Heart left ventricle (tissue), 16 donors: ENCODE results near the gene ARID5B. TPM values are rescaled to one million over a fixed set of nuclear protein-coding genes. Genes with fewer than 3 reads are reported as not detected.
A peak's percentile ranks its signal among the peaks of the same experiment; 100 is the strongest.

Source experiments
- ATAC-seq, 4 donors: fragments of 200-7000 bp; cut with Tn5 transposase; one replicate each; pipeline ENCODE4 v1.9.1; 2020 to 2022; ENCODE audit warnings: moderate library complexity in 4 of 4, mild to moderate bottlenecking in 3 of 4, moderate number of reproducible peaks in 1 of 4
- DNase-seq, 5 donors: peaks; one replicate each; pipeline ENCODE4 v3.0.0-alpha.2; 2020
- H3K27ac ChIP-seq, 12 donors: fragments of 200-600 bp; sonication (generic) in 4 of 12; one replicate each; pipeline versions ENCODE4 v1.5.0 to v1.8.0; 2016 to 2022; ENCODE audit warnings: mild to moderate bottlenecking in 2 of 12
- H3K27me3 ChIP-seq, 9 donors: fragments of 200-600 bp; sonication (generic) in 2 of 9; one replicate each; pipeline versions ENCODE4 v1.5.1 to v1.8.0; 2016 to 2022; ENCODE audit warnings: mild to moderate bottlenecking in 3 of 9
- H3K36me3 ChIP-seq, 9 donors: fragments of 200-600 bp; sonication (generic) in 2 of 9; one replicate each; pipeline versions ENCODE4 v1.5.0 to v1.8.0; 2018 to 2022; ENCODE audit warnings: mild to moderate bottlenecking in 2 of 9
- H3K4me1 ChIP-seq, 12 donors: fragments of 200-600 bp; sonication (generic) in 4 of 12; one replicate each; pipeline versions ENCODE4 v1.5.0 to v1.8.0; 2016 to 2022; ENCODE audit warnings: mild to moderate bottlenecking in 3 of 12
- H3K4me3 ChIP-seq, 12 donors: fragments of 200-600 bp; sonication (generic) in 4 of 12; one replicate each; pipeline versions ENCODE4 v1.5.0 to v1.8.0; 2017 to 2022; ENCODE audit warnings: mild to moderate bottlenecking in 9 of 12, moderate library complexity in 4 of 12
- H3K9me3 ChIP-seq, 12 donors: fragments of 200-600 bp; sonication (generic) in 4 of 12; one replicate each; pipeline versions ENCODE4 v1.5.0 to v1.8.0; 2016 to 2022; ENCODE audit warnings: mild to moderate bottlenecking in 1 of 12
- POLR2A ChIP-seq, 2 donors: fragments of 450-650 bp; IDR thresholded peaks; one replicate each; pipeline ENCODE4 v1.6.1; 2017; ENCODE audit warnings: antibody characterized with exemption in 2 of 2, mild to moderate bottlenecking in 2 of 2, moderate library complexity in 2 of 2
- whole genome bisulfite sequencing, 4 donors: extraction: QIAGEN DNeasy Blood & Tissue Kit in 2 of 4; methylation state at CpG; one replicate each; pipeline versions ENCODE4 v1.1.5 to v1.1.7; 2013 to 2018; 5-methylcytosine and 5-hydroxymethylcytosine counted together
- intact Hi-C, 10 donors: fragments of 100-400 bp; cut with DNase I; formaldehyde crosslinking; loops; one replicate each; pipeline versions ENCODE4 v1.11.1 to v1.14.2; 2022
- polyA plus RNA-seq, 2 donors: library from polyadenylated mRNA; stranded (reverse); fragments of 200-250 nt; gene quantifications; one replicate each; pipeline ENCODE4 v1.2.3, GENCODE V29; 2013
- total RNA-seq, 9 donors: library from RNA; depleted of rRNA in 2 of 9; stranded (reverse); fragments of >200 nt in 2 of 9; fragmentation: NEBNext Ultra II Directional in 3 of 9; extraction: Animal tissue kit (Norgen Biotek cat#: 25700) in 3 of 9; gene quantifications; one replicate each; pipeline versions ENCODE4 v1.1.0 to v1.2.4, GENCODE V29; 2016 to 2023
- TF ChIP-seq, protein P1 (sequence below), 12 donors: fragments of 200-600 bp; sonication (generic) in 4 of 12; IDR thresholded peaks; one replicate each; pipeline versions ENCODE4 v1.5.0 to v1.8.0; 2018 to 2022; ENCODE audit warnings: antibody characterized with exemption in 12 of 12, mild to moderate bottlenecking in 5 of 12
- donor health status: ischemic (EF 13 %, LVEDD 7.1; RV severe dilation, severe dysfunction).
- donor health status: healthy with polysubstance abuse.
- donor health status: DM: no; HTN: yes; CAD: no.
- donor health status: DM: no; HTN: no; CAD: no.
- donor health status: ischemic (EF 25% LVEDD 6.9; RV normal size, moderate dysfunction).
- donor health status: ischemic (EF 25% LVEDD 5.7; RV mildly dilated, moderate dysfunction).
- donor health status: healthy.
- donor health status: DM: yes; HTN: yes; CAD: no.
- donor health status: ischemic (EF 35%, LVEDD 5.7; RV mildly dilated, moderate dysfunction).
- donor health status: nonischemic (EF 11% LVEDD 7.7; RV severe dilation, severe dysfunction).
- donor health status: DM: yes; HTN: yes; CAD: no.
- donor health status: PGD.
- donor health status: ischemic (EF 29% LVEDD 5.4; RV normal size, mild dysfunction).
- donor health status: nonischemic (EF 23%, LVEDD 6.1; RV moderate dilation, normal function).

ARID5B gene
- total and polyA plus RNA-seq, 11 donors, result 4.5 to 45.5 (median 26.6) TPM

DNA sequence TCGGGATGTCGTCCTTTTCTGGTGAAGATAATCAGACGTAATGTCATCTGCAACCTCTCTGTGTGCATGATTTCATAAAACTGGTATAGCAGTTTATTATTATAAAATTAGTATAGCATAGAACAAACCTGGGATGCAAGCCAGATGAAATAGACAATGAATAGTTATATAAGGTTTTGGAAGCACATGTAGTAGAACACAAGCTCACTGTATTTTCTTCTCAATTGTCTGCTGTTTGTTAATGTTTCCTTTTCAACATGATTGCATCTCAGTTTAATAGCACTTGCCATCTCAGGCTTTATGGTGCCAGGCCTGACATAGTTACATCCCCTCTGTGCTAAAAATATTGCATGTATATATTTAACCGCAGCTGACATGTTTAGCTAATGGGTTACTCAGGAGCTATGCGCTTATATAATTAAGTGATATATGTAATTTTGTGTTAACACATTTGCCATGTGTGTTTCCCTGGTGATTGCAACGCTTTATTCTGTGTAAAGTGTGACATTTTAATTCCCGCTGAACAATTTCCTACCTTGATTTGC is 132.7 kb downstream of the ARID5B start:
- intact Hi-C loops, result loop anchor here in 3 of 10 donors (10.0 kb wide), 2 partner anchors 139 to 279 kb away; no protein-coding TSS in a partner anchor
- Histone ChIP-seq H3K4me3 (no peak overlapping the region), H3K27me3 (no peaks in the 10 kb centered on the region), H3K4me1 (peaks cover 0 to 41% (median 24%) of the 10 kb centered on the region in 12 donors), H3K9me3 (no peaks in the 10 kb centered on the region), H3K36me3 (no peaks in the 10 kb centered on the region), H3K27ac (no peak overlapping the region)
- no peak for TF ChIP-seq POLR2A (IDR thresholded peaks at IDR 0.05)
- TF ChIP-seq, protein P1, sequence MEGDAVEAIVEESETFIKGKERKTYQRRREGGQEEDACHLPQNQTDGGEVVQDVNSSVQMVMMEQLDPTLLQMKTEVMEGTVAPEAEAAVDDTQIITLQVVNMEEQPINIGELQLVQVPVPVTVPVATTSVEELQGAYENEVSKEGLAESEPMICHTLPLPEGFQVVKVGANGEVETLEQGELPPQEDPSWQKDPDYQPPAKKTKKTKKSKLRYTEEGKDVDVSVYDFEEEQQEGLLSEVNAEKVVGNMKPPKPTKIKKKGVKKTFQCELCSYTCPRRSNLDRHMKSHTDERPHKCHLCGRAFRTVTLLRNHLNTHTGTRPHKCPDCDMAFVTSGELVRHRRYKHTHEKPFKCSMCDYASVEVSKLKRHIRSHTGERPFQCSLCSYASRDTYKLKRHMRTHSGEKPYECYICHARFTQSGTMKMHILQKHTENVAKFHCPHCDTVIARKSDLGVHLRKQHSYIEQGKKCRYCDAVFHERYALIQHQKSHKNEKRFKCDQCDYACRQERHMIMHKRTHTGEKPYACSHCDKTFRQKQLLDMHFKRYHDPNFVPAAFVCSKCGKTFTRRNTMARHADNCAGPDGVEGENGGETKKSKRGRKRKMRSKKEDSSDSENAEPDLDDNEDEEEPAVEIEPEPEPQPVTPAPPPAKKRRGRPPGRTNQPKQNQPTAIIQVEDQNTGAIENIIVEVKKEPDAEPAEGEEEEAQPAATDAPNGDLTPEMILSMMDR (IDR thresholded peaks at IDR 0.05), result no peak
- DNase-seq (no peak), ATAC-seq (no peak)
- 61 to 71% (median 65%) methylated on average over 7 of the region's 7 CpGs for WGBS, 4 donors

DNA sequence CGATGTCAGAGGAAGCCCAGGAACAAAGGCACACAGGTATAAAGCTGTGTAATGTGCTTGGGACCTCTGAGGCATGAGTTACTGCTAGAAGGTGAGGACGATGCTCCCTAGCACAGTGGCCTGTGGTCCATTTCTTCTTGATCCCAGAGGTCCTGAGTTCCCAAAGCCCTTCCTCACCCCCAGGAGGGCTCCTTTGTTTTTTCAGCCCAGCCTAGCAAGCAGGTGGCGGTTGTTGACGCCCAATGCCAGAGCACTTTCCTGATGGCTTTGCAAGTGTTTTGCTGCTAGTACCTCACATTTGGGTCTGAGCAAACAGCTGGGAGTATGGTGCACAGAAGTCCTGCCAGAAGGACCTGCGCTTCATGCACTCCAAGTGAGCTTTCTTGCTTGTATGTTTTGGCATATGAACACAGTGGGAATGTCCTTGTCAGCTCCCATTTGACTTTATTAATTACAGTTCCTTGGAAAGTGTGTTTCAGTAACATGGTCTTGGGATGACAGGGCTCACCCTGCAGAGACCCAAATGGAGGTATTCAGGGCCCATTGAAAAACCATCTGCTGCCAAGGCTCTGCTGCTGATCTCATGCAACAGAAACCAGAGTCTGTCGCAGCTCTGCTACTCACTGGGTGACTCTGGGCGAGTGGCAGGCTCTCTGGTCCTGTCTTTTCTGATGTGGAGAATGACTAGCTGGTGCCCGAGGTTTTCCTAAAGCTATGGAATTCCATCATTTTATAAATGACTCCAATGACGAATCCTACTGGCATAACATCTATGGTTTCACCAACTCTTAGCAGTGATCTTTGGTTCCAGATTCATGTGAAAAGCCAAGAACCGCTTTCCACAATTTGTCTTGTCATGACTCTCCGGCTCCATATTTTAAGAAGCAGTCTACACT is 134.9 kb downstream of the ARID5B start:
- no peak overlapping the region for H3K4me3 ChIP-seq
- H3K27me3 ChIP-seq, result no peaks in the 10 kb centered on the region
- DNase-seq (no peak), ATAC-seq (peak in 2 of 4 donors; percentile 29 to 56)
- intact Hi-C loops, result loop anchor here in 9 of 10 donors (1.0 to 10.0 kb wide), 6 partner anchors 132 to 282 kb away; partner anchors contain the start of gene ARID5B (in 5 of the 9)
- H3K27ac ChIP-seq, result peak overlapping the region in 3 of 12 donors; percentile 28 to 69 (median 33)
- 89 to 93% (median 89%) methylated on average over 10 to 11 of the region's 11 CpGs for WGBS, 4 donors
- H3K4me1 ChIP-seq, result peaks cover 0 to 46% (median 26%) of the 10 kb centered on the region in 12 donors
- H3K9me3 ChIP-seq, result no peaks in the 10 kb centered on the region
- H3K36me3 ChIP-seq, result no peaks in the 10 kb centered on the region
- TF ChIP-seq, protein P1 (IDR thresholded peaks at IDR 0.05), result no peak
- no peak for TF ChIP-seq POLR2A (IDR thresholded peaks at IDR 0.05)

DNA sequence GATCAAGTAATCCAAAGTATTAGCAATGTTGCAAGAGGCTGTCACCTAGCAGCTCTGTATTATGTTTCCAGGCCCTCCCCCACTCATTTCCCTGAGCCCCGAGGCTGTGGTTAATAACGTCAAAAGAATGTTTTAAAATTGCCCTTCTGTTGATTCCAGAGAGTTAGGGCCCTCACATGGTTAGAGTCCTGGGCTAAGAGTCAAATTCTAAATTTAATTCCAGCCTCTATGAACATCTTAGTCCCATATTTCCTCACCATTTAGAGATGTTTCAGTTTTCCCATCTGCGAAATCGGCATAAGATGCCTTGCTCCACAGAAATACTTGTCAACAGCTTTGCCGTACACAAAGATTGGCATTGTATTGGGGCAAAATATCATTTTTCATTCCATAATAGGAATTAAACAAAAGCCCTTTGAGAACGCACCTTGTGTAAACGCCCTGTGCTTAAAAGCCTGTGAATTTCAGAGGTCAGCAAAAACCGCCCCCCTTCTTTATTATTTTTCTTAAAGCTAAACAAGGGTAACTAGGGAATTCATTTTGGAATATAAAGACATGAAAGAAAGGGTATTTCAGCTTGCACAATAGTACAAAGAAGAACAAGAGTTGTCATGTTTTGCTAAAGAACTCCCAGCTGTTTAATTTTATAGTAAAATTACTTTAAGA is 135.8 kb downstream of the ARID5B start:
- Histone ChIP-seq H3K9me3 (no peaks in the 10 kb centered on the region), H3K27ac (peak overlapping the region in 6 of 12 donors; percentile 22 to 69 (median 39)), H3K4me1 (peaks cover 0 to 48% (median 26%) of the 10 kb centered on the region in 12 donors), H3K27me3 (no peaks in the 10 kb centered on the region), H3K4me3 (no peak overlapping the region), H3K36me3 (no peaks in the 10 kb centered on the region)
- intact Hi-C loops, result loop anchor here in 9 of 10 donors (1.0 to 10.0 kb wide), 6 partner anchors 133 to 282 kb away; partner anchors contain the start of gene ARID5B (in 5 of the 9)
- DNase-seq, result no peak
- 68 to 75% (median 74%) methylated on average over 8 of the region's 8 CpGs for WGBS, 4 donors
- TF ChIP-seq POLR2A (IDR thresholded peaks at IDR 0.05), result no peak
- TF ChIP-seq, protein P1 (IDR thresholded peaks at IDR 0.05), result no peak
- peak in 2 of 4 donors; percentile 33 to 61 for ATAC-seq
